GM12878 (cell line): ENCODE results near the gene SH3BGRL2. TPM values are rescaled to one million over a fixed set of nuclear protein-coding genes. Genes with fewer than 3 reads are reported as not detected.

Experiments
- ATAC-seq: fragments of 200-7000 bp; cut with Tn5 transposase; 3 replicates; pipeline ENCODE4 v1.9.1; 2020; ENCODE audit warnings: mild to moderate bottlenecking, moderate library complexity
- BruUV-seq: library from RNA; stranded (reverse); fragments of 400-500 nt; replicated peaks from 2 replicates; lab custom pipeline; 2021; lab: Mats Ljungman, UMichigan
- CTCF ChIA-PET: fragments of 300-600 bp; sonication (Branson Sonifier 250); formaldehyde crosslinking; extraction: SDS; loops from one replicate; lab custom pipeline; 2021; ENCODE audit warnings: inconsistent platforms; lab: Yijun Ruan, JAX
- POLR2A ChIA-PET: fragments of 350-600 bp; formaldehyde crosslinking; extraction: SDS; loops from one replicate; lab custom pipeline; 2021; ENCODE audit warnings: inconsistent platforms; lab: Charles Lee
- RAD21 ChIA-PET: fragments of 300-600 bp; sonication (Branson Sonifier 250); formaldehyde crosslinking; loops from one replicate; lab custom pipeline; 2023; ENCODE audit warnings: antibody characterized with exemption; ENCODE audit not compliant: unreplicated experiment; lab: Charles Lee
- SMC1A ChIA-PET: fragments of 300-600 bp; sonication (Branson Sonifier 250); formaldehyde crosslinking; loops from one replicate; lab custom pipeline; 2023; ENCODE audit not compliant: unreplicated experiment, uncharacterized antibody; lab: Charles Lee
- DNase-seq: peaks from one replicate; pipeline ENCODE4 v3.0.0-alpha.2; 2011; ENCODE audit warnings: low read depth, low spot score
- FAIRE-seq: peaks from 3 replicates; lab custom pipeline; 2011; peaks lifted over from hg19 to GRCh38; lab: Jason Lieb, UNC
- H2AFZ ChIP-seq: 2 replicates; pipeline ENCODE4 v1.6.0; 2011; ENCODE audit warnings: low read depth, low read length, control low read depth; ENCODE audit not compliant: control insufficient read depth
- H3K27ac ChIP-seq: 2 replicates; pipeline ENCODE4 v1.5.1; 2011; ENCODE audit warnings: control low read depth; ENCODE audit not compliant: control insufficient read depth, insufficient read depth
- H3K27me3 ChIP-seq, 2 experiments: replicated peaks in 1 of 2; 2 replicates each; pipeline versions ENCODE4 v1.6.0 to v1.6.1; 2011; ENCODE audit warnings: low read length in 1 of 2; ENCODE audit not compliant: control insufficient read depth in 2 of 2, insufficient read depth in 2 of 2
- H3K36me3 ChIP-seq, 2 experiments: 2 replicates each; pipeline ENCODE4 v1.5.1; 2011; ENCODE audit warnings: low read length in 1 of 2; ENCODE audit not compliant: control insufficient read depth in 2 of 2, insufficient read depth in 2 of 2
- H3K4me1 ChIP-seq: 2 replicates; pipeline ENCODE4 v1.6.1; 2011; ENCODE audit warnings: mild to moderate bottlenecking, low read length, moderate library complexity, mixed read lengths; ENCODE audit not compliant: control insufficient read depth, insufficient read depth
- H3K4me2 ChIP-seq: 2 replicates; pipeline ENCODE4 v1.6.0; 2011; ENCODE audit warnings: control low read depth; ENCODE audit not compliant: control insufficient read depth, insufficient read depth
- H3K4me3 ChIP-seq: fragments of 200-600 bp; sonication (generic); 2 replicates; pipeline ENCODE4 v1.5.1; 2016
- H3K79me2 ChIP-seq: 2 replicates; pipeline ENCODE4 v1.6.0; 2011; ENCODE audit warnings: low read length; ENCODE audit not compliant: control insufficient read depth, insufficient read depth
- H3K9ac ChIP-seq: 2 replicates; pipeline ENCODE4 v1.8.0; 2011; ENCODE audit warnings: low read length, control low read depth, mixed read lengths; ENCODE audit not compliant: control insufficient read depth, insufficient read depth
- H3K9me3 ChIP-seq: replicated peaks from 3 replicates; pipeline ENCODE4 v1.5.1; 2011; ENCODE audit warnings: mild to moderate bottlenecking, low read length; ENCODE audit not compliant: control insufficient read depth, insufficient read depth
- H4K20me1 ChIP-seq: 2 replicates; pipeline ENCODE4 v1.6.0; 2011; ENCODE audit not compliant: control insufficient read depth, insufficient read depth
- KAT2A ChIP-seq: conservative IDR thresholded peaks from 2 replicates; pipeline ENCODE4 v1.6.1; 2011; ENCODE audit warnings: low read depth, low read length; ENCODE audit not compliant: control insufficient read depth
- RAD21 ChIP-seq: IDR thresholded peaks from 2 replicates; pipeline ENCODE4 v1.6.1; 2011; ENCODE audit warnings: mild to moderate bottlenecking, low read depth, low read length, moderate library complexity; ENCODE audit not compliant: insufficient read depth
- SMC3 ChIP-seq: IDR thresholded peaks from 2 replicates; pipeline ENCODE4 v1.6.1; 2011; ENCODE audit warnings: low read length, improper control_type of control experiment, borderline replicate concordance
- WGBS: methylation state at CpG from one replicate; pipeline ENCODE4 v1.1.6; 2016; ENCODE audit warnings: low lambda C conversion rate; ENCODE audit not compliant: insufficient replicate concordance, insufficient coverage; ENCODE audit errors: missing lambda C conversion rate; 5-methylcytosine and 5-hydroxymethylcytosine counted together
- in situ Hi-C: fragments of 300-500 bp; cut with MboI; formaldehyde crosslinking; loops from 9 replicates; pipeline ENCODE4 v1.14.3; 2018; ENCODE audit warnings: mixed read lengths
- intact Hi-C: fragments of 100-400 bp; cut with micrococcal nuclease; formaldehyde crosslinking; loops from one replicate; pipeline ENCODE4 v1.14.2; 2022; ENCODE audit not compliant: unreplicated experiment
- polyA plus RNA-seq, 11 experiments: library from polyadenylated mRNA; depleted of rRNA in 4 of 11; unstranded in 6 of 11; stranded (reverse) in 5 of 11; fragments of >200 nt; fragmentation: Nextera tagmentation in 4 of 11; fragmentation: Illumina TruSeq in 1 of 11; extraction: Ambion mirVana in 4 of 11; extraction: Trizol in 1 of 11; gene quantifications; 1 replicate in 1 of 11; 2 replicates in 10 of 11; pipeline versions ENCODE4 v1.2.1 to v1.2.3, GENCODE V29; 2011 to 2016; ENCODE audit warnings: inconsistent platforms in 2 of 11, missing spikeins in 2 of 11, low read depth in 1 of 11
- total RNA-seq, 4 experiments: library from RNA; depleted of rRNA in 3 of 4; stranded (reverse); fragments of >200 nt in 3 of 4; fragmentation: Illumina TruSeq in 1 of 4; extraction: Trizol in 1 of 4; gene quantifications; 2 replicates each; pipeline versions ENCODE4 v1.2.1 to v1.2.3, GENCODE V29; 2013 to 2021
- TF ChIP-seq, protein P1 (sequence below), 3 experiments: IDR thresholded peaks in 2 of 3; conservative IDR thresholded peaks in 1 of 3; 2 replicates each; pipeline ENCODE4 v1.5.1; 2011; ENCODE audit warnings: low read depth in 3 of 3, low read length in 3 of 3, mild to moderate bottlenecking in 3 of 3, control low read depth in 2 of 3, moderate library complexity in 2 of 3, inconsistent platforms in 1 of 3, mixed read lengths in 1 of 3; ENCODE audit not compliant: control insufficient read depth in 2 of 3, insufficient read depth in 1 of 3; ENCODE audit errors: extremely low read depth in 1 of 3

The SH3BGRL2 gene
- total and polyA plus RNA-seq, 10 of the 15 experiments (the other 5 are each of a cell fraction or from before 2014, with no cell fraction given), result 0.03 to 0.37 (median 0.21) TPM

- ChIA-PET SMC1A (interaction anchor here (0.8 to 1.2 kb wide), 4 partner anchors 99 to 169 kb away, joined by 3 to 4 read pairs (median 3); no protein-coding TSS in a partner anchor), POLR2A (no interaction called here), CTCF (interaction anchor here (0.7 to 1.4 kb wide), 7 partner anchors 10 to 1125 kb away, joined by 3 to 7 read pairs (median 3); no protein-coding TSS in a partner anchor), RAD21 (no interaction called here)
- Histone ChIP-seq H3K36me3 (no peaks in the 10 kb centered on the region), H4K20me1 (no peaks in the 10 kb centered on the region), H3K4me3 (no peak overlapping the region), H2AFZ (no peak overlapping the region), H3K27ac (no peak overlapping the region), H3K4me1 (no peaks in the 10 kb centered on the region), H3K27me3 (no peaks in the 10 kb centered on the region), H3K9me3 (no peaks in the 10 kb centered on the region), H3K9ac (no peak overlapping the region), H3K79me2 (no peaks in the 10 kb centered on the region), H3K4me2 (no peak overlapping the region)
- peak; percentile 47; the same call in 1 of the 2 replicates for TF ChIP-seq SMC3
- TF ChIP-seq KAT2A, result no peak
- TF ChIP-seq RAD21, result peak; percentile 78
- TF ChIP-seq, protein P1, sequence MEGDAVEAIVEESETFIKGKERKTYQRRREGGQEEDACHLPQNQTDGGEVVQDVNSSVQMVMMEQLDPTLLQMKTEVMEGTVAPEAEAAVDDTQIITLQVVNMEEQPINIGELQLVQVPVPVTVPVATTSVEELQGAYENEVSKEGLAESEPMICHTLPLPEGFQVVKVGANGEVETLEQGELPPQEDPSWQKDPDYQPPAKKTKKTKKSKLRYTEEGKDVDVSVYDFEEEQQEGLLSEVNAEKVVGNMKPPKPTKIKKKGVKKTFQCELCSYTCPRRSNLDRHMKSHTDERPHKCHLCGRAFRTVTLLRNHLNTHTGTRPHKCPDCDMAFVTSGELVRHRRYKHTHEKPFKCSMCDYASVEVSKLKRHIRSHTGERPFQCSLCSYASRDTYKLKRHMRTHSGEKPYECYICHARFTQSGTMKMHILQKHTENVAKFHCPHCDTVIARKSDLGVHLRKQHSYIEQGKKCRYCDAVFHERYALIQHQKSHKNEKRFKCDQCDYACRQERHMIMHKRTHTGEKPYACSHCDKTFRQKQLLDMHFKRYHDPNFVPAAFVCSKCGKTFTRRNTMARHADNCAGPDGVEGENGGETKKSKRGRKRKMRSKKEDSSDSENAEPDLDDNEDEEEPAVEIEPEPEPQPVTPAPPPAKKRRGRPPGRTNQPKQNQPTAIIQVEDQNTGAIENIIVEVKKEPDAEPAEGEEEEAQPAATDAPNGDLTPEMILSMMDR (IDR thresholded peaks at IDR 0.05 in 2 of 3, conservative IDR thresholded peaks at IDR 0.05 in 1 of 3; ENCODE audit: control insufficient read depth in 2 of 3, extremely low read depth in 1 of 3, insufficient read depth in 1 of 3, low read depth in 3 of 3, low read length in 3 of 3), result peak; percentile 50 to 62 (median 54)
- in situ Hi-C loops (no loop called here), intact Hi-C loops (loop anchor here (2.0 kb wide), 1 partner anchor 143 kb away; no protein-coding TSS in a partner anchor)
- 20% methylated on average over 5 of the region's 5 CpGs for WGBS
- DNase-seq (no peak), ATAC-seq (peak; percentile 86), FAIRE-seq (peak; percentile 23)
- no TSS peak for BruUV-seq
Measured at GRCh38 chr6:79713701-79714322, 82.7 kb downstream of the SH3BGRL2 start.
